ENCODE measurements around the gene ARR3. TPM values are rescaled to one million over a fixed set of nuclear protein-coding genes. Genes with fewer than 3 reads are reported as not detected.
A peak's percentile ranks its signal among the peaks of the same experiment; 100 is the strongest.
"Not testable (repeated sequence)": the region's sequence is repeated elsewhere in the genome, so short reads cannot be mapped to it uniquely, and the experiment has no call there.

ARR3 gene
- total RNA-seq, 1 donor from 2014 or later = not detected

GRCh38 chrX:70322784-70323183 lies 54.6 kb downstream of the ARR3 start:
- no peaks in the 10 kb centered on the region for H3K27me3 Mint-ChIP-seq (ENCODE audit: unreplicated experiment)
- H3K4me3 Mint-ChIP-seq (ENCODE audit: unreplicated experiment) = peak overlapping the region; percentile 4
- no peak overlapping the region for H3K27ac Mint-ChIP-seq (ENCODE audit: unreplicated experiment)
- no peaks in the 10 kb centered on the region for H3K36me3 Mint-ChIP-seq (ENCODE audit: unreplicated experiment)
- TF ChIP-seq, protein P1, sequence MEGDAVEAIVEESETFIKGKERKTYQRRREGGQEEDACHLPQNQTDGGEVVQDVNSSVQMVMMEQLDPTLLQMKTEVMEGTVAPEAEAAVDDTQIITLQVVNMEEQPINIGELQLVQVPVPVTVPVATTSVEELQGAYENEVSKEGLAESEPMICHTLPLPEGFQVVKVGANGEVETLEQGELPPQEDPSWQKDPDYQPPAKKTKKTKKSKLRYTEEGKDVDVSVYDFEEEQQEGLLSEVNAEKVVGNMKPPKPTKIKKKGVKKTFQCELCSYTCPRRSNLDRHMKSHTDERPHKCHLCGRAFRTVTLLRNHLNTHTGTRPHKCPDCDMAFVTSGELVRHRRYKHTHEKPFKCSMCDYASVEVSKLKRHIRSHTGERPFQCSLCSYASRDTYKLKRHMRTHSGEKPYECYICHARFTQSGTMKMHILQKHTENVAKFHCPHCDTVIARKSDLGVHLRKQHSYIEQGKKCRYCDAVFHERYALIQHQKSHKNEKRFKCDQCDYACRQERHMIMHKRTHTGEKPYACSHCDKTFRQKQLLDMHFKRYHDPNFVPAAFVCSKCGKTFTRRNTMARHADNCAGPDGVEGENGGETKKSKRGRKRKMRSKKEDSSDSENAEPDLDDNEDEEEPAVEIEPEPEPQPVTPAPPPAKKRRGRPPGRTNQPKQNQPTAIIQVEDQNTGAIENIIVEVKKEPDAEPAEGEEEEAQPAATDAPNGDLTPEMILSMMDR (IDR thresholded peaks at IDR 0.05; ENCODE audit: partially characterized antibody, unreplicated experiment) = no peak
- DNase-seq = no peak
- no peaks in the 10 kb centered on the region for H3K9me3 Mint-ChIP-seq (ENCODE audit: unreplicated experiment)
- no peaks in the 10 kb centered on the region for H3K4me1 Mint-ChIP-seq (ENCODE audit: low read depth, unreplicated experiment)

DNA sequence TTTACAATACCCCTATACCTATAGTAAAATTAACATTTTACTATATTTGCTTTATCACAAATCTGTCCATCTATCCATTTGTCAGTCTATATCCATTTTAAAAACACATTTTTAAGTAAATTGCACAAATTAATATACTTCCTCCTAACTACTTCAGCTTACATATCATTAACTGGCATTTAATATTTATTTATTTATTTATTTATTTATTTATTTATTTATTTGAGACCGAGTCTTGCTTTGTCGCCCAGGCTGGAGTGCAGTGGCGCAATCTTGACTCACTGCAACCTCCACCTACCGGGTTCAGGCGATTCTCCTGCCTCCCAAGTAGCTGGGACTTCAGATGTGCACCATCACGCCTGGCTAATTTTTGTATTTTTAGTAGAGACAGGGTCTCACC lies 55.5 kb downstream of the ARR3 start:
- H3K4me3 Mint-ChIP-seq (ENCODE audit: unreplicated experiment); H3K36me3 Mint-ChIP-seq (ENCODE audit: unreplicated experiment); H3K27ac Mint-ChIP-seq (ENCODE audit: unreplicated experiment); H3K4me1 Mint-ChIP-seq (ENCODE audit: low read depth, unreplicated experiment); H3K27me3 Mint-ChIP-seq (ENCODE audit: unreplicated experiment); DNase-seq; H3K9me3 Mint-ChIP-seq (ENCODE audit: unreplicated experiment): not testable (repeated sequence)

- Mint-ChIP-seq H3K27ac (ENCODE audit: unreplicated experiment) (no peak overlapping the region), H3K4me3 (ENCODE audit: unreplicated experiment) (no peak overlapping the region), H3K27me3 (ENCODE audit: unreplicated experiment) (no peaks in the 10 kb centered on the region), H3K36me3 (ENCODE audit: unreplicated experiment) (no peaks in the 10 kb centered on the region), H3K4me1 (ENCODE audit: low read depth, unreplicated experiment) (no peaks in the 10 kb centered on the region), H3K9me3 (ENCODE audit: unreplicated experiment) (no peaks in the 10 kb centered on the region)
- DNase-seq = no peak
- TF ChIP-seq, protein P1 (IDR thresholded peaks at IDR 0.05; ENCODE audit: partially characterized antibody, unreplicated experiment) = no peak
Measured at GRCh38 chrX:70324326-70324725, 56.2 kb downstream of the ARR3 start.

GRCh38 chrX:70331161-70331560 lies 63.0 kb downstream of the ARR3 start:
- no peak for DNase-seq
- no peaks in the 10 kb centered on the region for H3K4me1 Mint-ChIP-seq (ENCODE audit: low read depth, unreplicated experiment)
- H3K27me3 Mint-ChIP-seq (ENCODE audit: unreplicated experiment) = no peaks in the 10 kb centered on the region
- no peaks in the 10 kb centered on the region for H3K9me3 Mint-ChIP-seq (ENCODE audit: unreplicated experiment)
- no peak overlapping the region for H3K4me3 Mint-ChIP-seq (ENCODE audit: unreplicated experiment)
- H3K27ac Mint-ChIP-seq (ENCODE audit: unreplicated experiment) = no peak overlapping the region
- TF ChIP-seq, protein P1 (IDR thresholded peaks at IDR 0.05; ENCODE audit: partially characterized antibody, unreplicated experiment) = no peak
- H3K36me3 Mint-ChIP-seq (ENCODE audit: unreplicated experiment) = no peaks in the 10 kb centered on the region

Other genes starting within 250 kb of the ARR3 start
- not detected for gene AWAT2, start 218.4 kb upstream of the ARR3 start, total RNA-seq (ENCODE audit: unreplicated experiment)
- gene OTUD6A, start 205.9 kb upstream of the ARR3 start, total RNA-seq (ENCODE audit: unreplicated experiment) = not detected
- 44.0 TPM for gene IGBP1, start 134.9 kb upstream of the ARR3 start, total RNA-seq (ENCODE audit: unreplicated experiment)
- not detected for gene DGAT2L6, start 90.9 kb upstream of the ARR3 start, total RNA-seq (ENCODE audit: unreplicated experiment)
- not detected for gene AWAT1, start 33.7 kb upstream of the ARR3 start, total RNA-seq (ENCODE audit: unreplicated experiment)
- gene P2RY4, start 8.1 kb upstream of the ARR3 start, total RNA-seq (ENCODE audit: unreplicated experiment) = 0.27 TPM
- gene RAB41, start 13.8 kb downstream of the ARR3 start, total RNA-seq (ENCODE audit: unreplicated experiment) = not detected
- gene PDZD11, start 21.6 kb downstream of the ARR3 start, total RNA-seq (ENCODE audit: unreplicated experiment) = 47.4 TPM
- gene KIF4A, start 21.8 kb downstream of the ARR3 start, total RNA-seq (ENCODE audit: unreplicated experiment) = 4.6 TPM
- not detected for gene GDPD2, start 155.0 kb downstream of the ARR3 start, total RNA-seq (ENCODE audit: unreplicated experiment)
- 76.7 TPM for gene DLG3, start 176.5 kb downstream of the ARR3 start, total RNA-seq (ENCODE audit: unreplicated experiment)